IPS-11a (cell line): ENCODE data around the gene RANBP3L.
"Not testable (repeated sequence)": the region's sequence is repeated elsewhere in the genome, so short reads cannot be mapped to it uniquely, and the experiment has no call there.

Source experiments
- H3K4me3 ChIP-seq: one replicate; pipeline ENCODE4 v1.5.1; 2013; ENCODE audit warnings: low read depth, low read length, control low read depth

The RANBP3L gene, protein sequence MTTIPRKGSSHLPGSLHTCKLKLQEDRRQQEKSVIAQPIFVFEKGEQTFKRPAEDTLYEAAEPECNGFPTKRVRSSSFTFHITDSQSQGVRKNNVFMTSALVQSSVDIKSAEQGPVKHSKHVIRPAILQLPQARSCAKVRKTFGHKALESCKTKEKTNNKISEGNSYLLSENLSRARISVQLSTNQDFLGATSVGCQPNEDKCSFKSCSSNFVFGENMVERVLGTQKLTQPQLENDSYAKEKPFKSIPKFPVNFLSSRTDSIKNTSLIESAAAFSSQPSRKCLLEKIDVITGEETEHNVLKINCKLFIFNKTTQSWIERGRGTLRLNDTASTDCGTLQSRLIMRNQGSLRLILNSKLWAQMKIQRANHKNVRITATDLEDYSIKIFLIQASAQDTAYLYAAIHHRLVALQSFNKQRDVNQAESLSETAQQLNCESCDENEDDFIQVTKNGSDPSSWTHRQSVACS

DNA sequence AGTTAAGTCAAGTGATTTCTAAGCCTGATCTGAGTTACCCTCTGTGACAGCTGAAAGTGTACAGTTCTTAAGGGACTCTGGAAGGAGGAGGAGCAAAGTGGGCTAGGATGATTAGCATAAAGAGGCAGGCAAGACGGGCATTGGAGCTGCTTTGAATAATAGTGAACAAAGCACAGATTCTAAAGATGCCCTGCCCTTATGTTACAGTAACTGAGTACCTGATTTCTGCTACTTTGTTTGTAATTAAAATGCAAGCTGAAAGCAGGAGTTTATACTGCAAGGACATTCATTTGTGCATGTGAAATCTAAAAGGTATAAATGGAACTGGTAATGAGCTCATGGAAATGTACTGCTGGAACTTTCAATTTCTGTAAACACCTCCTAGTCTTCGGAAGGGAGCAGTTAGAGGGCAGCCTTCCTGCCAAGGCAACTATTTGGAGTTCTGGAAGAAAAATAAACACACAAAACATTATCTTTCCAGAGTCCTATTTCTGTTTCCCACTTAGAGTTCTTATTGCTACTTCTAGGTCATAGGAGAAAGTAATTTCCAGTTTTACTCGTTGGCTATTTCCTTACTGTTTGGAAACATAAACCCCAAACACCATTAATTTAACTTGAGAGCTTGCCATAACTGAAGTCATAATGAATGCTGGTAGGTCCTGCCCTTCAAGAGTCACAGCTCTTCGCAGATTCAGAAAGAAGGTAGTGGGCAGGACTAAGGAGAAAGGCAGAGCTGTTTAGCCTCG, at the start of gene RANBP3L:
RANBP3L (minus strand) TSS at position 45 of the 746 bp plus-strand sequence. CDS start 486 bp downstream, outside the sequence.
- H3K4me3 ChIP-seq = no peak within 1 kb of the TSS

DNA sequence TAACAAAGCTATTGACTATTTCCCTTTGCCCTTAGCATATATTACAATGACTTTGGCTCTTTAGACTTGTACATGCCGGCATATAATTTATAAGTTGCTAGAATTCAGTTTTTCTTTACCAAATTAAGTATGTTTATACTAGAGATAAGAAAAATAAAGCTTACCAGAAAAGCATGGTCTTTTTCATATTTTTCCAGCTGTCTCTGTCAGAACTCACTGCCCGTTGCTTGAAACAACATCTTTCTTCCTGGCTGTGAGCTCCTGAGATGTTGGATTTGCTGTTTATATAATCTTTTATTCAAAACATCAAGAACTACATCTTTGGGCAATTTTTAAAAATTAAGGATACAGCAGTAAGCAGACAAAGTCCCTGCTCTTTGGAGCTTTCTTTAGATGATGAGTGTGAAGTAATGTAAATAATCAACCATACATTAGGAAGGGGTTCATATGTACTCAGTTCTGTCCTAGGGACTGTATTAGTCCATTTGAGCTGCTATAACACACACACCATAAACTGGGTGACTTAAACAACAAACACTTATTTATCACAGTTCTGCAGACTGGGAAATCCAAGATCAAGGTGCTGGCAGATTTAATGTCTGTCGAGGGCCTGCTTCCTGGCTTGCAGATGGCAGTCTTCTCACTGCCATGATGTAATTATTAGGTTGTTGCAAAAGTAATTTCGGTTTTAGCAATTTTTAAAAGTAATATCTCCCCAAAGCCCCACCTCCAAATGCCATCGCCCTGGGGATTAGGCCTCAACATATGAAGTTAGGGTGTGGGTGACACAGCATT, 45.4 kb upstream of the RANBP3L start:
- H3K4me3 ChIP-seq = no peak overlapping the region

DNA sequence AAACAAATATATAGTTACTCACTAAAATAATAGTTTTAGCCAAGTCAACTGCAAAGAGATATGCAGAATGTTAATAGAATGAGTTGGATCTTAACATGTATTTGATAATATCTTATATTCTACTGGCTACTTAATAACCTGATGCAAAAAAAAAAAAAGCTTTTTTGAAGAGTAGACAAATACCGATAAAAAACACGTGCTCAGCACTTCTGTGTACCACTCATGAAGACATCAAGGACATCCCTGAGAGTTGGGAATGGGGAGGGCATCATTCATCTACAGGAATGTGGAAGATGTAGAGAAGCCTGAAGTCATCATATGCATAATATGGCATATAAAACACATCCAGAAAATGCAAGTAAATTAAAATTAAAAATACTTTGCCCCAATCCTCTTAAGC, 43.2 kb upstream of the RANBP3L start:
- no peak overlapping the region for H3K4me3 ChIP-seq

DNA sequence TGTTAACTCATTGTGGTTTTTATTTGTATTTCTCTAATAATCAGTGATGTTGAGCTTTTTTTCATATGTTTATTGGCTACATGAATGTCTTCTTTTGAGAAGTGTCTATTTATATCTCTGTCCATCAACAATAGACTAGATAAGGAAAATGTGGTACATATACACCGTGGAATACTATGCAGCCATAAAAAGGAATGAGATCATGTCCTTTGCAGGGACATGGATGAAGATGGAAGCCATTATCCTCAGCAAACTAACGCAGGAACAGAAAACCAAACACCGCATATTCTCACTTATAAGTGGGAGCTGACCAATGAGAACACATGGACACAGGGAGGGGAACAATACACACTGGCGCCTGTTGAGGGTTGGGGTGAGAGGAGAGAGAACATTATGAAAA, 40.0 kb upstream of the RANBP3L start:
- H3K4me3 ChIP-seq = not testable (repeated sequence)

DNA sequence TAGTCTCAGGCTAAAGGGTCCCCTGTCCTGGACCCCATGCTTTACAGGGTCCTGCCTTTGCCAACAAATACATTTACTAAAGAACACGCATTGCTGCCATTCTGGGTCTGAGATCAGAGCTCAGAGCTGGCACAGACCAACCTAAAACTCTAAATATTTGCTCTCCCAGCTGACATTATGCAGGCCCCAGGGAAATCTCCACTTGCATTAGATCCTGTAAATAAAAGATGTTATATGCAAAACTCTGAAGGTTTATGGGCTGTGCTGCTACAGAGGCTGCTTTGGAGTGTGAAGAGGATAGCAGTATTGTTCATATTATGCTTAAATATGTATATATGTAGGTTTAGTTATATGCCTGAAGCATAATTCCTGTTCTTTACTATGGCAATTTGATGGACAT, 35.9 kb upstream of the RANBP3L start:
- no peak overlapping the region for H3K4me3 ChIP-seq

DNA sequence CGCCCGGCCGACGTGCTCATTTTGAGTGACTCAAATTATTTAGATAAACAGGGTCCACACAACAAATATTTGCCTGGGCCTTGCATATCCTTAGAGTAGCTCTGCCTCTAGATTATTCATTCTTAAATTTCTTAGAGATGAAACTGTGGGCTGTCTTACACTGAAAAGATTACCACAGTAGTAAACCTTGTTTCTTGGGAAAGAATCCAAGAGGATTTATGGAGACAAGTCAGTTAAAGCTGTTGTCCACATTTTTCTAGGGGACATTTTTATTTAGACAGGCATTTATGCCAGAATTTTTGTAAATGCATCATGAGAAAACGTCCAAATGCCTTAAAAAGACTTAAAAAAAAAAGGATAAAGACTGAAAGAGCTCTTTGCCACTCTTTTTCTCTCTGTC, 32.6 kb upstream of the RANBP3L start:
- no peak overlapping the region for H3K4me3 ChIP-seq

DNA sequence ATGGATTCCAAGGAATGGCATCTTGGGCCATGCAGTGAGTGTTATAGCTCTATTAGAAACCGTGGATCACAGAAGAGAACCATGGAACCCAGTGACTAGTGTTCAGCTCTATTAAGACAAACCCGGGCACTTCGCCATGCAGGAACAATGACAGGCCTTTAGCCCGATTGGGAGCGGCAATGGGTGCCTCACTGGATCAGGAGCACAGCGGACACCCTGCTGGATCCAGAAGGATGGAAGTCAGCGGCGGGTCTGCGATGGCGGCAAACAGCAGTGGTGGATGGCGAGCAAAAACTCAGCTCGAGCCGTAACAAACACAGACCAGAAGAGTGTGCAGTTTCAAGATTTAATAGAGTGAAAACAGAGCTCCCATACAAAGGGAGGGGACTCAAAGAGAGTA, 31.0 kb upstream of the RANBP3L start:
- H3K4me3 ChIP-seq = not testable (repeated sequence)

DNA sequence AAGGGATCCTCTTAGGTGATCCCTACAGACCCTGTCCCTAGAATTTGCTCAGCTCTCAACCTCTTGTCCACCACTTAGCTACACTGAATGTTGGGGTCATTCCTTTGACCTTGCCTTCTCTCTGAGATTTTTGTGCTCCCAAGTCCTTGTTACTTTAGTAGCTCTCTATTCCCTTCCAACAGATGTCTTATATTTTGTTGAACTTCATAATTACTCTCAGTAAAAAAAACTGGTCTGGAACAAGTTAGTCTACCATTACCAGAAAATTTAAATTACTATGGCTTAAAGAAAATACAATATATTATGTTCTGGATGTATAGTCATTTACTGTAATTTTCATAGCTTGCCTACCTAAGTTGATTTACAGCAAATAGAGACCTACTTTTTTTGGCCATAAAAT, 23.5 kb upstream of the RANBP3L start:
- no peak overlapping the region for H3K4me3 ChIP-seq

DNA sequence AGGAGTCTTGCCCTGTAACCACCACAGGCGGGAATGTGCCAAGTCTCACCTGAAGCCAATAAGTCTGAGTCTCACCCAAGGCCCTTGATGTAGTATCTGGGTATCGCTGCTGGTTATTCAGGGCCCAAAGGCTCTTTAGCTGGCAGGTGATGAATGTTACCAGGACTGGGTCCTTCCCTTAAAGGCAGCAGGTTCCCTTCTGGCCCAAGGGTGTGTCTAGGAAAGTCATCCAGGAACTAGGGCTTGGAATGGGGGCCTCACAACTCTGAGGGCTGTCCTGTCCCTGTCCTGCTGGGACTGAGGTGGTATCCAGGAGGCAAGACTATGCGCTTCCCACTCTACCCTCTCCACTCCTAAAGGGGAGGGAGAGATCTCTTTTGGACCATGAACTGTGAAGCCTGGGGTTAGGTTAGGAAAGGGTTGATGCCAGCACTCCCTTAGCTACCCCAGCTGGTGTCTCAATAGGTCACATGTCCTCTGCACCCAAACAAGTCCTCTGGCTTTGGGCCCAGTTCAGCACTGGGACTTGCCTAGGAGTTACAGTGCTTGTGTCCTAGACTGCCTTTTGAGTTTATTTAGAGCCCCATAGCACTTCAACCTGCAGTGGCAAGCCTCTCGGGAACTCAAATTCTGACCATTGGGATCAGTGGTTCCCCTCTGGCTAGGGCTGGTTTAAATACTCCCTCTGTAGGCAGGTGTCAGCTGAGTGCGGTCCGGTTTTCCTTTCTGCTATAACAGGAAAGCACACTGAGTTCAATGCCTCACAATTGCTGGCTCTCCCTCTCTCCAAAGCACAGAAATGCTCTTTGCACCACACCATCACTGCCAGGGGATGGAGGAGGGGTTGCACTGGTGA, 22.5 kb upstream of the RANBP3L start:
- no peak overlapping the region for H3K4me3 ChIP-seq

DNA sequence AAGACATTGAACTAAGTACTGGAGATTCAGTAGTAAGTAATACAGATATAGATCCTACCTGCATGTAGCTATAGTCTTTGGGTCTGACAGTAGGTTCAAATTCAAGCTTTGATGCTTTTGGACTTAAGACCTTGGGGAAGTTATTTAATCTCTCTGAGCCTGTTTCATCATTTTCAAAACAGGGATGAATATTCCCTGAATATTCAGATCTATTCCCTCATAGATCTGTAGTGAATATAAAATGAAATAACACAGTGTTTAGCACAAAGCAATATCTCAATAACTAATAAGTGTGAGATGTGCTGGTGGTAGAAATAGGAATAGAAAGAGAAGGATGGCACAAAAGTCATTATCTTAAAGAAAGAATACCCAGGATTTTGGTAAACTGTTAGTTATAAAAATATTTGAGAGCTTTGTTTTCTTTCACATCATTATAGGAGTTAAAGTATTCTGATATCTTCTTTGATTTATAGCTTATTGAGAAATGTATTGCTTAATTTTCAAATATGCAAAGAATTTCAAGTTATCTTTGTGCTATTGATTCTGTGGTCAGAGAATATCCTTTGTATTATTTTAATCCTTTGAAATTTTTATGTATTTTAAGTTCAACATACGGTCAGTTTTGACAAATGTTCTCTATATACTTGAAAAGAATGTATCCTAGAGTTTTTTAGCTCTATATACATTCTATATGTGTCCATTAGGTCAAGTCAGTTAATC, 11.4 kb upstream of the RANBP3L start:
- H3K4me3 ChIP-seq = no peak overlapping the region

DNA sequence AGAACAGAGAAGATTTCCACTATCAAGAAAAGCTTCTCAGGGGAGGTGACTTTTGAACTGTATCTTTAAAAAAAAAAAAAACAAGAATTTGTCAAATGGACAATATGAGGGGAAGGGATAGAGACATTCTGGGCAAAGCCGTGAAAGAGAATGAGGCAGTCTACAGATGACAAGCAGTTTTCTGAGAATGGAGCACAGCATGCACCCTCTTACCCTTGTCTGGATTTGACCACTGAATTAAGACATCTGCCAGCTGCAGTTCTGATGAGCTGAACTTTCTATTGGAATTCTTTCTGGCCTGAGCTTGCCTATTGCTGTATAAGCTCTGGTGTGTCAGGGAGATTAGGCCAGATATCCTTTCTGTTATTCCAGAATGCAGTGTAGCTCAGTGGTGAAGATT, 10.3 kb upstream of the RANBP3L start:
- H3K4me3 ChIP-seq = no peak overlapping the region

DNA sequence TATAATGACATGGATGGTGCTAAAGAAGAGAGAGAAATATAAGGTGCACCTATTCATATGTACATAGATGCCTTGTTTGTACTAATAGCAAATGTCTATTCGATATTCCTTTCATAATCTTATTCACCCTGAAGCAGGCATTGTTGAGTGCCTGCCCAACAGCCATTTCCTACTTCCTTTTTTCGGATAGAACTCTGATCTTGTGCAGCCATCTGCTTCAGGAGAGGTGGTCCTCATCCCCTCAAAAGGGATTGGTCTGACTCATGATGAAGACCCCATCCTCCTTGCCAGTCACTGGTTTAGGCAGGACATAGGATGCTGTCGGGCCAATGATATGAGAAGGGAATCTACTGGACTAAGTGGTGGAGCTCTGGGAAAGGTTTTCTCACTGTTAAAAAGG, 8.4 kb upstream of the RANBP3L start:
- no peak overlapping the region for H3K4me3 ChIP-seq

DNA sequence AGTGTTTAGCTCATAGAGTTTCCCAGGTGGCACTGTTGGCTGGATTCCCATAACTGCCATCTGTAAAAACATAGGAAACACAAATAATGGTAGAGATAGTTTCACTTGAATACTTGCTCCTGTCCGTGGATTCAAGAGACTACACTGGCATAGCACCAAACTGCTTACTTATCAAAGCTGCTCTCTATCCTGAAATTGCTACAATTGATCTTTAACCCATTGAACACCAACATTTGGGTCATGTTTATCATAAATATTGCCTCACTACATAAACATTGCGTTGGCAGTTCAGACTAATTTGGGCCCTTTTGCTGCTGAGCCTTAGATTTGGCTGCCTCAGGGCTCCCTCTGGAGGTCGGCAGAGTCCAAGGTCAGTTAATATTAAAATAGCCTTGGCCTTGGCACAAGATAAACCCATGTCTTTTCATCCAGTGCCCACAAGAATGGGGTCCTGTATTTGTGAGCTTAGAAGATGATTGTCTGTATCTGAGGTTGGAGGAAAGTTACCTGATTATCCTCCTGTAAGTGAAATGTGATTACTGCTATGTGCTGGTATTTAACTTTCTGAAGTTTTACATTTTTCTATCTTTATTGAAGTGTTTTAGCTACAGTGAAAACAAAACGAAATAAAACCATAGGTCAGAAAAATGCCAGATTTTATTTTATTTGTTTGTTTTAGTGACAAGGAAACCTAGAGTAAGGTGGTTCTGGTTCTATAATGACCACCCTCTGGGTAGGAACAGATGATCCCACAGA, 4.0 kb upstream of the RANBP3L start:
- H3K4me3 ChIP-seq = no peak overlapping the region

DNA sequence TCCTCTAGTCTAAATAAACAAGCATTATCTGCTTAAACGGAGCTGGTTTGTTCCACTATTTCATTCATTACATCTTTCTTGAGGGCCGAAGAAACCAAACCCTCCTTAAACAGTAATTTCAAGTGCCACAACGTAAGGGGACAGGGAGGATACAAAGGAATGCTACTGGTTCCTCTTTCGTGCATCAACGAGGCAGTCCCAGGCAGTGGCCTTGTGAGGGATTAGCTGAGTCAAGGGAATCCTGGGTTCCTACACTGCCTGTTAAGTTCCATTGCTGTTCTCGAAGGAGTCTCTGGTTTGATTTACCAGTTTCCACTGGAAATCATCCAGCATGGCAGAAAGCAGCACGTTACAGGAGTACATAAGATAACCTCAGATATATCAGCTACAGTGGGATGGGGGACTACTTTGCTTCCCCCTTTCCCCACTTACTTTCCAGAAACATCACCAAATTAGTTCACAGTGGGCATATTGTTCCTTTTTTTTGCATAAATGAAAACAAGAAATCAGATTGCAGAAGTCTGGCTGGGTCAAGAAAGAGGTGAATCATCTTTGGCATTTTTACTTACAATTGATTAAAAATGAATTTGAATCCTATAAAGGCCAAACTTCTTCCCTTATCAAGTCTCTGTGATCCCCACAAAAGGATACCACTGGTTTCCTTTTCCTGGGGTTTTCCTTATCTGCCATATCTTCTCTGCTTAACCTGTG, 2.5 kb upstream of the RANBP3L start:
- no peak overlapping the region for H3K4me3 ChIP-seq

DNA sequence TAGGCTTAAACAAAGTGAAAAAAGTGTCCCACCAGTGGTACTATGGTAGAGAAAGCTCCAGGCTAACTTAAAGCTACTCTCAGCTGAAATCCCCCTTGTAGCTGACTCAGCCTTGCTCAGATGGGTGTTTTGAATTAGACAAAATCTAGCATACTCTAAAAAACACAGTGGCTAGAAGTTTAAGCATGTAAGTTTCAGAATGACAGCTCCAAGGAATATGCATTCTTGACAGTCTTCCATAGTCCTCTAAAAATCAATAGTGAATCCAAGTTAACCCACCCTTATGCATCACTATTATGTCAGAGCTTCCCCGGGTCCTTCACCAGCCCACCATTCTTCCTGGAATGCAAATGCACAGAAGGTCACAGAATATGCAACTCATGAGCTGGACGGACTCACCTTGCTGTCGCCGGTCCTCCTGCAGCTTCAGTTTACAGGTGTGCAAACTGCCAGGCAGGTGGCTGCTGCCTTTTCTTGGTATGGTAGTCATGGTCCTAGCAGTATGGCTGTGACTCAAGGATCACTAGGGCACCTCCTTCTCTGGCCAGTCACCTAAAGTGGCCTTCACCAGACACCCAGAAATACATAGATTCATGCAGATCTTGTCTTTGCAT, 668 bp downstream of the RANBP3L start:
- no peak overlapping the region for H3K4me3 ChIP-seq

DNA sequence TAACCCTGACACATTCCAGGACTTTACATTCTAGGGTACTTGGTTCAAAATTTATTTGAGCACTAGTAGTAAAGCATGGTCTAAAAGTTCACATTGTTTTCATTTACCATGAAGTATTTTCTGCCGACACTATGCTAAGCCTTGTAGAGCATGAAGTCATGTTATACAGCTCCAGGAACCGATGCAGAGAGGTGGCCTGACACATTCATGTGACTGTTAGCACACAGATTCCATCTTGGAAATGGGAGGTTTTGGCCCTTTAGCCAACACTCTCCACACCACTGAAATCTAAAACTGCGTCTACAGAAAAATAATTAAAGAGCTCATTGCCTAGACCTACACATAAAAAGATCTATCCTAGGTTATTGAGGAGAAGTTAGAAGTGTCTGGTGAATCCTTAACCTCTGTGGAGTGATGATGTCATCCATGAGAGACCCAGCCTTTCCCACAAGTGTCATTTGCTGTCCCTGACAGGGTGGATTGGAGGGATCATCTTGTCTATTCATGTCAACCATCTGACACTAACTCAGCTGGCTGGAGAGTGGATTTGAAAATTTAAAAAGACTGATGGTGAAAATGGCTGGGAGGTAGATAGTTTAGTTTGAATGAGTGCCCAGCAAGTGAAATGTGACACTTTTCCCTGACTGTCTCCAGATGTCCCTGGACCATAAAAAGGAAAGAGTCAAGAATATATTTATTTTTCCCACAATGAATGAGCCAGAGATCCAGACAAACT, 1.3 kb downstream of the RANBP3L start:
- no peak overlapping the region for H3K4me3 ChIP-seq

DNA sequence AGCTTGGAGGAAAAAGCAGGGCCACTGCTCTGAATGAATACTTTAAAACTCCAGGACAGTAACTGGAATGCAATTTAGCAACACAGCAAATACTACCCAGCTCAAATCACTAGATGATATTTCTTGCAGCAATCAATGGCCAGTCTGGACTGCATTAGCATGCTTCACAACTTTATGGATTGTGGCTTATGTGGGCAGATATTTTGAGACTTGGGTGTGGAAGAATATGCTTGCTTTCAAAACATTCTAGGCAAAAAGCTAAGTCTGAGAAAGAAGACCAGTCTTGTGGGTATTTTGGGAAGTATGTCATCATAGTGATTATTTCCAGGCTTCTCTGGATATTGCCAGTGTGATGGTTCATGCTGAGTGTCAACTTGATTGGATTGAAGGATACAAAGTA, 3.1 kb downstream of the RANBP3L start:
- no peak overlapping the region for H3K4me3 ChIP-seq
